ENCODE results near the gene POLR2E.
"Not testable (repeated sequence)": the region's sequence is repeated elsewhere in the genome, so short reads cannot be mapped to it uniquely, and the experiment has no call there.

The POLR2E gene

DNA sequence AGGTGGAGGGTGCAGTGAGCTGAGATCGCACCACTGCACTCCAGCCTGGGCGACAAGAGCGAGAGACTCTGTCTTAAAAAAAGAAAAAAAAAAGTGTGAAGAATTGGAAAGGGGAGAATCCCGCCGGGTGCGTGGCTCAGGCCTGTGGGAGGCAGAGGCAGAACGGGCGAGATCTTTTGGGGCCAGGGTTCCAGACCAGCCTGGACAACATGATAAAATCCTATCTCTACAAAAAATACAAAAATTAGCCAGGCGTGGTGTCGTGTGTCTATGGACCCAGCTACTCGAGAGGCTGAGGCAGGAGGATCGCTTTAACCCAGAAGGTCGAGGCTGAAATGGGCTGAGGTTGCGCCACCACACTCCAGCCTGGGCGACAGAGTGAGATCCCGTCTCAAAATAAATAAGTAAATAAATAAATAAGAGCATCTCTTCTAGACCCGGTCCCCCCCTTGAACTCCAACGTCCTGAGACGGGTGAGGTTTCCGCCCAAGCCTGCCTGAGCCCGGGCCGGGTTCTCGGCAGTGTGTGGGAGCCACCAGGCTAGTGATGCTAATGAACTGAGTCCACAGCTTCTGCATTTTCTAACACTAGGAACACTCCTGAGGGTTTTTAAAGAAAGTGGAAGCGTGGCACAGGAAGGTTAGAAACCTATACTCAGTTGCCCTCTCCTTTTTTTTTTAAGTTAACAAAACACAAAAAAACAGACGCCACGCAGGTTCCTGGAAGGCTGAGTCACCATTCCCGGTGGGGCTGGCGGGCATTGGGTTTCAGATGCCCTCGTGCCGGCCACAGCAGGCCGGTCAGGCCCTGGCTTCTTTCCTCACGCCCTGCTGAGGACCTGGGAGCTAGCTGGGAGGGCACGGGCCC lies 30.7 kb upstream of the POLR2E start:
- no peak for DNase-seq

DNA sequence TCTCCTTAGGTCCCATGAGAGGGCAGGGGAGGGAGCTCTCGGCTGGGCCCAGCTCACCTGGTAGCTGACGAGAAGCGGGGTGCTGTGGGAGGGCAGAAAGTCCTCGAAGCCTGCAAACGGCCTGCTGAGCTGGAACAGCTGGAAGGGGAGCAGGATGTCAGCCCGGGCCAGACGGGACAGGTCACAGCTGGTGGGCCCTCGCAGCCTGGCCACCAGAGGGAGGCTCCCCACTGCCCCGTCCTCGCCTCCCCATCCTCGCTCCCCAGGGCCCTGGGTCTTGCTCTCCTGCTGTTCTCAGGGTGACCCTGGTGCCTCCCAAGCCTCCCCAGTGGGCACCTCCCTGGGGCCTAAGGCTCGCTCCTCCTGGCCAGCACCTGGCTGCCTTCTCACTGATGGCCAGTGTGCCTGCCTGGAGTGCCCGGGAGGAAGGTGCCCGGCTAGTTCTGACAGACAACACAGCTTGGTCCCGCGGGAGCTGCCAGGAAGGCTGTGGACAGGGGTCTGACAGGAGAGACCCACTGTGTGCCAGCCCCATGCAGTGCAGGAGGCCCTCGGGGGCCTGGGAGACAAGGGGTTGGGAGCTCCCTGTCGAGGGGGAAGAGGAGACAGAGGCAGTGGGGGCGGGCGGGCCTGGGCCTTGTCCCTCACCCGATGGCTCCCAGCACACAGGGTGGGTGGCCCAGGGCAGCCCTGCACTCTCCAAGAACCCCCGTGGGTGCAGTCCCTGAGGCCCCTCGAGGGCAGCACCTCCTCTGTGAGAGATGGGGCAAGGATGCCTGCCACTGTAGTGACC lies 28.9 kb upstream of the POLR2E start:
- DNase-seq = no peak

DNA sequence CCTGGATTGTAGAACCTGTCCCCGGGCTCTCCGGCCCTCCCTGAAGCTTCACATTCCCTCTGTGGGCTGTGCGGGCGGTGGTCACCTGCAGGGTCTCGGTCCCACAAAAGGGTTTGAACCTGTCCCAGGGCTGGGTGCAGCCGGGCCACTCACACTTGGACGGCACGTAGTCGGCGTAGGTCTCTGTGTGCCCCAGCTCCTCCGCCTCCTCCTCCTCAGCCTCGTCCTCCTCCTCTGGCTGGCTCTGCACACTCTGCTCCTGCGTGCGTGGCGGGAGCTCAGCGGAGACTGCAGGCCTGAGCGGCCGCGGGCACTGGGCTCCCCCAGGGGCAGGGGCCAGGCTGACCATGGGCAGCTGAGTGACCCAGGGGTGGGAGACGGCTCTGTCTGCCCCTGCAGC lies 28.2 kb upstream of the POLR2E start:
- DNase-seq = no peak

DNA sequence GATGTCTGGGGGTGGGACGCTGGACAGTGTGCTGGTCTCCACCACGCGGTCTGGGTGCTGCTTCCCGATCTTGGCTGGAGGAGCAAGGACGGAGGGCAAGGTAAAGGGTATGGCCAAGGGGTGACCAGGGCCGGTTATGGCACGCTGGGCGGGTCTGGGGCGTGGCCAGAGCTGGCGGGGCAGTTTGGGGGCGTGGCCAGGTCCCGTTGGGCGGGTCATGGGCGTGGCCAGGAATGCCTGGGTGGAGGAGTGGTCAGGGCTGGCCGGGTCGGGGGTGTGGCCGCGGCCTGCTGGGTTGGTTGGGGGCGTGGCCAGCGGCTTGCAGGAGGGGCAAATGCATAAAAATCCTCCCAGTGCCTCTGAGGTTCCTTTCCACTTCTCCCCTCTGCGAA lies 27.8 kb upstream of the POLR2E start:
- peak; percentile 86 for DNase-seq

DNA sequence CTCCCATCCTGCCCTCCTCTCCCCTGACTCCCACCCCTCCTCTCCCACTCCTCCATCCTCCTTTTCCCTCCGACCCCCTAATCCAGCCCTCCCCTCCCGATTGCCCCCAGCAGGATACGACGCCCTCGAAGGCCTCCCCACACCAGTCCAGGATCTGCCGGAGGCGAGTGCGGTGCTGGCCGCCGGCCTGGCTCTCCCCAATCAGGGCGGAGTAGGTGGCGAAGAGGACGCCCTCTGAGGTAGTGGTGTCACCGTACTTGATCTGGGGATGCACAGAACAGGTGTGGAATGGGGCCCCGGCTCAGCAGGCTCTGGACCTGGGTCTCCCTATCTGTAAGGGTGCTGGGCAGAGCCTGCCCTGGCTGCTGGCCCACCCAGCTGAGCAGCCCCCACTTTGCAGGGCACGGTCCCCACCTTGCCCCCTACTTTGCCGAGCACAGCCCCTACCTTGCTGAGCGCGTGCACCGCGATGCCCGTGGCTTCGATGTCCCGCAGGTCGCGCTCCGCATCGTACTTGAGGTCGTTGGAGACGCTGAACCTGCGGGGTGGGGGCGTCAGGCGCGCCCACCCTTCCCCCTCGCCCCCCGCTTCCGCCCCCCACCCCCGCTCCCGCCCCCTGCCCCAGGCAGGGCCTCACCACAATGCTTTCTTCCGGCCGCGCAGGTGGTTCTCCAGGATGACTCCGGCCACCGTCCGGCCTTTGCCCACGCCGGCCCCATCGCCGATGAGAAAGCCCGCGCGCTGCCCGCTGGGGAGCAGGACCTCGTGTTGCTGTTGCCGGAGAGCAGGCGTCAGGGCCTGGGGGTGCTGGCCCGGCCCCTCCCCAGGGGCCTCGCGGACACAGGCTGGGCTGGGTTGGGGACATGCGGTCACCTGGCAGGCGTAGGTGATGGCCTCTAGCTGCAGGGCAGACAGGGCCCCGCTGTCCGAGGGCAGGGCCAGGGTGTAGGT lies 27.1 kb upstream of the POLR2E start:
- no peak for DNase-seq

DNA sequence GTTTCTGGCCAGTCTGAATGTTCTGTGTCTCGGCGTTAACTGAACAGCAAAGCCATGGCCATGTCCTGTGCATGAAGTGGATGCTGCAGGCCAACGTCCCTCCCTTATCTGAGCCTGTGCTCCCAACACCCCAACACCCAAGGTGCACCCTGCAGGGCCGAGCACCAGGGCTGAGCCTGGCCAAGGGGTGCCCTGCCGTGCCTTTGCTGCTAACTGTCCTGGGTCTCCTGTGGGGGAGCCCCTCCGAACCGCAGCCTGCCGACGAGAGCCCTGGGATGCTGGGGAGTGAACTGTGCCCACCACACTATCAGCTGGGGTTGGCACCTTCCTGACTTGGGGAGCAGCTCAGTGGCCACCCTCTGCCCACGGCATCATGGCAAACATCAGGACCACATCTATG lies 26.2 kb upstream of the POLR2E start:
- DNase-seq = no peak

DNA sequence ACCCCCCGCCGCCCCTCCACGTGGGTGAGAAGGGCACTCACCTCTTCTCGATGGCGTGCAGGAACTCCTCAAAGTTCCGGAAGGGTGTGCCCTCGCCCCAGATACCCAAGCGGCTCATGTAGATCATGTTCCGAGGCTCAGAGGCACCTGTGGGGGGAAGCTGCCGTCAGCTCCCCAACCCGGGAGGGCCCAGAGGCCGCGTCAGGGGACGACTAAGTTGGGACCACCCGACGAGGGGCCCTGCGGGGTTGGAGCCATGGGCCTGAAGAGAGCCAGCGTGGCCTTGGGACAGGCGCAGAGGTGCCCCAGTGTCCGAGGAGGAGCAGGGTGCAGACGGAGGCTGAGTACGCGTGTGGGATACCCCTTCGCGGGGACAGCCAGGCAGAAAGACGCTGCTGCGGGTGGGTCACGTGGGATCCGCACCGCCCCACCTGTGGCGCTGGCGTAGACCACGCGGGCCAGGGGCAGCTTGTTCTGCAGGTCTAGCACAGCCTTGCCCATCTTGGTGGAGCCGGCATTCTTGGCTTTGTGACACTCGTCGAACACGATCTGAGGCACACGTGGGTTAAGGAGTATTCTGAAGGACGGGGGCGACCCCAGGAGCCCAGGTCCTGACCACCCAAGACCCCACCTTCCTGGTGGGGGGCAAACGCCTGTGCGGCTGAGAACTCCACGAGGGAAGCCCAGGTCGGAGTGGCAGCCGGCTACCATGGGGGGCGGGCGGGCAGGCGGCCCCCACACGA lies 24.5 kb upstream of the POLR2E start:
- DNase-seq = no peak

DNA sequence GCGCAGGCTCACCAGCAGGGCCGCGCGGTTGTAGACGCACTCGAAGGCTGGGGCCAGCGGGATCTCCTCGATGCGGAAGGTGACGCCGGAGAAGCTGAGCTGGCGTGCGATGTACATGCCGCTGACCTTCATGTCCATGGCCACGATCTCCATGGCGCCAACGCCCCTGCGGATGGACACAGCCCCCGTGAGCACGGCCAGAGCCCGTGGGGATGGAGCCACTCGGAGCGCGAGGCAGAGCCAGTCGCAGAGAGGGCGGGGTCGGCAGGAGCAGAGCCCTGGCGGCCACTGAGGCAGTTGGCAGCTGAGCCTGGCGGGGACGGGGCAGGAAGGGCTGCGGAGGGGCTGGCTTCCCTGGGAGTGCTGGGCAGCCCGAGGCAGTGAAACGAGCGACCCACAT lies 23.8 kb upstream of the POLR2E start:
- DNase-seq = no peak

DNA sequence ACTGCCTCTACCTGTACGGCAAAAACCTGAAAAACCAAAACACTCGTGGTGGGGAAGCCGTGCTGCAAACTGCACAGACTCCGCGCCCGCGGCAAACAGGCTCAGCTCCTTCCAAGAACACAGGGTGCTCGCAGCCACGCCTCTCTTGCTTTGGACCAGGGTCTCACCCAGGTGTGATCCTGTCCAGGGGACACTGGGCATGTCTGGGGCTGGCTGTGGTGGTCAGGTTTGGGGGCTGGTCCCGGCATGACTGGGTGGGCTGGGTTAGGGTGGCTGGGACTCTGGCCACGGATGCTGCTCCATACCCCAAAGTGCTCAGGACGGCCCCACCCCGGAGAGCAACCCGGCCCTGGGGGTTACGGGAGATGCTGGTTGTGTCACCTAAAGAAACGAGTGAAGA lies 22.5 kb upstream of the POLR2E start:
- no peak for DNase-seq

DNA sequence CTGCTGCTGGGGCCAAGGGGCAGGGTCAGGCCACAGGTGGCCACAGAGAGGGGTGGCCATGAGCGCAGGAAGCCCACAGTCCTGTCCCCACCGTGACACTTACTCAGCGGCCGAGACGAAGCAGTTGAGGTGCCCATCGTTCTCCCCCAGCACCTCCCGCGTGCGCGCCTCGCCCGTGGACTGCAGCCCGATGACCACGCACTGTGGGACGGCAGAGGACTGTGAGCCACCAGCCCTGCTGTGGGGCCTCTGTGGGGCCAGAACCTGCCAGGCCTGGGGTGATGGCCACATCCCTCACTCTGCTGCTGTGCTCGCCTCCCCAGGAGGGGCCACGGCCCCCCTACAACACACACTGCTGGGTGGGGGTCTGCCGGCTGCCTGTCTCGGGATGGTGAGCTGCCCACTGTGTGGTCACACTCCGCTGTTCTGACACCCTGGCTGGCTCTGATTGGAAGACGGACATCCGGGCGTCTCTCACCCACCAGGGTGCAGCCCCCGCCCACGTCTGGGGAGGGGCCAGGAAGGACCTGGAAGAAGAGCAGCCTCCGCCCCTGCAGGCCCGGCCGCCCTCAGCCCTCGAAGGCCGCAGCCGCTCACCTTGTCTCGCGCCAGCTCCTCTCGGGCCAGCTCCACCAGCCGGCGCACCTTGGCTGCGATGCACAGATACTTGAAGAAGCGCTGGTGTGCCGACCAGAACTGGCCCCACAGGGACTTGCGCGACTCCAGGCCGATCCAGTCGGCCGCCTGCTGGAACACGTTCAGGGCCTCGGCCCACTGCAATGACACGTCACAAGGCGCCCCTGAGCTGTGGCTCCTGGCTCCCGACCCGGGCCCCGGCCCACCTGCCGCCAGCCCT lies 21.8 kb upstream of the POLR2E start:
- DNase-seq = no peak

DNA sequence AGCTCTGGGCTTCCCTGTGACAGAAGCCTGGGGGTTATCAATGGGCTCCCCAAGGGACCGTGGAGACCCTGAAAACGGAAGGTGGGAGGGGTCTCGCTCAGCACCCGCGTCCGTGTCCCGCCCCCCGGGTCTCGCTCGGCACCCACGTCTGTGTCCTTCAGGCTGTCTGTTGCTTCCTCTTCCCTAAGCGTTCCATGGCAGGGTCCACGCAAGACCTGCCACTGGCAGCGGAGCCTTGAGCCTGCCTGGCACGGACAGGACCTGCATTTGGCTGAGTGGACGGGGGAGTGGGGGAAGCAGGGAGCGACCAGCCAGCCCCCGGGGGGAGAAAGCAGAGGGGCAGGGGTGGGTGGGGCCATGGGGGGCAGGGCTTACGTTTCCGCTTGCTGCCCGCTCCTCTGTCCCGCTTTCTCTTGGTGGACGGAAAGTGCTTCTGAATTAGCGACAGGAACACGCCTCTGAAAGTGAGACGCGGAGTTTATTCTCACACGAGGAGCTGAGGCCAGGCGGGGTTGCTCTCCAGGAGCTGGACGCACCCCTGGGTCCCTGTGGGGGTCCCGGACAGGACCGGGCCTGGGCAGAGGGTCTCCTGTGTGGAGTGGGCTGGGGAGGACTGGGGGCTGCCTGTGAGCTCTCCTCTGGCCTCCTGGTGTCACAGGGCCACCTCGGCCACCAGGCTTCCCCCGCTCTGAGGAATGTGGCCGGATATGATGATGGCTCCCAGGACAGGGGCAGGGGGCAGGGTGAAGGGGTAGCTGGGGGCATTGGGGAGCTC lies 20.7 kb upstream of the POLR2E start:
- no peak for DNase-seq

DNA sequence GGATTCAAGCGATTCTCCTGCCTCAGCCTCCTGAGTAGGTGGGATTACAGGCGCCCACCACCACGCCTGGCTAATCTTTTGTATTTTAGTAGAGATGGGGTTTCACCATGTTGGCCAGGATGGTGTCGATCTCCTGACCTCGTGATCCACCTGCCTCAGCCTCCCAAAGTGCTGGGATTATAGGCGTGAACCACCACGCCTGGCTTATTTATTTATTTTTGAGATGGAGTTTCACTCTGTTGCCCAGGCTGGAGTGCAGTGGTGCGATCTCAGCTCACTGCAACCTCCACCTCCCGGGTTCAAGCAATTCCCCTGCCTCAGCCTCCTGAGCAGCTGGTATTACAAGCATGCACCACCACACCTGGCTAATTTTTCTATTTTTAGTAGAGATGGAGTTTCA lies 19.6 kb upstream of the POLR2E start:
- DNase-seq = not testable (repeated sequence)

DNA sequence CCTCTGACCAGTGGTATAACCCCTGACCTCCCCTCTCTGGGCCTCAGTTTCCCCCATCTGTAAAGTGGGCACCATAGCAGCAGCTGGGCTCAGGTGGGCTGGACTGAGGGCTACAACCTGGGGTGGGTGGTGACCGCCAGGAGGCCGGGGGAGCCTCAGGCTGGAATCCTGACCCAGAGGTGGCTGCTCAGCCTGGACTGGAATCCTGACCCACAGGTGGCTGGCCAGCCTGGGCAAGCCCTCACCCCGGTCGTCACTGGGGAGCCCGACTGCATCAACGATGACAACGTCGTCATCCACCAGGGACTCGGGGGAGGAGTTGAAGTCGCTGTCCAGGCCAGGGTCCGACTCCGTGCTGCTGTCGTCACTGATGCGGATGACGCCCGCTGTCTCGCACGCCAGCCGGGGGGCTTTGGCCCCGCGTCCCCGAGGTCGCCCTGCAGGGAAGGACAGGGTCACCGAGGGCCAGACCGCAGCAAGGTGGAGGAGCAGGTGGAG lies 18.9 kb upstream of the POLR2E start:
- DNase-seq = no peak

DNA sequence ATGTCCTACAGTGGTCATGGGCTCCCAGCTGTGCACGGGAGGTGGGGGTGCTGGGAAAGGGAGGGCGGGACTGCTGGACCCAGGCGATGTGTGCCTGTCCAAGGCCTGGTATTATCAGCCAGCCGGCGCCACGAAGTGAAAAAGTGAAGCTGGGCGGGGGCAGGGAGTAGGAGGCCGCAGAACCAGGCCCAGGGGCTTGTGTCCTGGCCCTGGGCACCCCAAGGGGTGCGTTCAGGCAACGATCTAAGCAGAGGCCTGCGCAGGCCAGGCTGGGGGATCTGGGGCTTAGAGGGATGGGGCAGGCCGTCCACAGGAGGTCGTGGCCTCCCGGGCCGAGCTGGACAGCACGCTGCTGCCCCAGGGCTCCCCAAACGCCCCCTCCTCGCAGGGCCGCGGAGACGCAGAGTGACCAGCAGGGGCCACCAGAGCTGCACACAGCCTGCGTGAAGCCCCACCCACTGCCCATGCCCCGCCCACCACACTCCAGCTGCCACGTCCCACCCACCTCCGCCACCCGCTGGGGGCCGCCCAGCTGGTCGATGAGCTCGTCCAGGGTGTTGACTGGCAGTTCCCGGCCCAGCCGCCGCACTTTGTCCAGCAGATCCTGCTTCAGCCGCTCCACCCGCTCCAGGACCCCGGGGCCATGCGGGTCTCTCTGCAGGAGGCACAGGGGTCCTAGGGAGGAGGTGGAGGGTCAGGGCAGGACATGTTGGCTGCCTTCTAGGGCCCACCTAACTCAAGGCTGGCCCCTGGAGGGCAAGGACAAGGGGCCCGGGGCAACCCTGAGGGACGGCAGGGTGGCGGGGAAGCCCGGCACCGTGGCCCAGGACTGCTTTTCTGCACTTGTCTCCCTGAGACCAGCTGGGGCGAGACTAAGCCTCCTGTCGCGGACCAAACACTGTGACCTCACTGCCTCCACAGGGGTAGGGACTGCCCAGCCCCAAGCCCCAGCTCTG lies 18.1 kb upstream of the POLR2E start:
- peak; percentile 95 for DNase-seq

DNA sequence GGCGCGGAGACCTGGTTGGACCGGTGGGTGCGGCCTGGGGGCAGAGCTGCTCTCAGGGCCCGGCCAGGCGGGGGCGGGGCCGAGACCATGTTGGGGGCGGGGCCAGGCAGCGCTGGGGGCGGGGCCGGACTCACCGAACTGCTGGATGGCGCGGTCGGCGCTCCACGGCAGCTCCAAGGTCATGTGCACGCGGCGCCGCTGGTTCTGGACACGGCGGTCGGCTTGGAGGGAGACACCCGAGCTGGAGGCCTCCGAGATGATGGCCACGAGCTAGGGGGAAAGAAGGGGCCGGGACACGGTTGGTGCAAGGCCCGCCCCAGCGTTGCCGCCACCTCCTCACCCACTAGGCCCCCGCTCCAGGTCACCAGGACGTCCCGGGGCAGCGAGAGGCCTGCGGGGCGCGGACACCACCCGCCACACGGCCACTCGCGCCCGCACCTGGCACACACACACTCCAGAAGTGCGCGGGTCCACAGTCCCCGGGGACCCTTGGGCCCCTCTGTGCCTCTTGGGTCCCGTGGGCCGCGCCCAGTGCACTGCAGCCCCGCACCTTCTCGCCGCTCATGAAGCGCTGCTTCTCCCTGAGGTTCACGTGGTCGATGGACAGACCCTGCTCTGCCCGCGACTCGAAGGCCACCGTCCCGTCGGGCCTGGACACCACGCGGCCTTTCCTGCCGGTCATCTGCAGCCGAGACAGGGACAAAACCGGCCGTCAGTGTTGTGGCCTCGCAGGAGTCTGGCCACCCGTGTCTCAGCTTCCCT lies 17.3 kb upstream of the POLR2E start:
- DNase-seq = no peak

DNA sequence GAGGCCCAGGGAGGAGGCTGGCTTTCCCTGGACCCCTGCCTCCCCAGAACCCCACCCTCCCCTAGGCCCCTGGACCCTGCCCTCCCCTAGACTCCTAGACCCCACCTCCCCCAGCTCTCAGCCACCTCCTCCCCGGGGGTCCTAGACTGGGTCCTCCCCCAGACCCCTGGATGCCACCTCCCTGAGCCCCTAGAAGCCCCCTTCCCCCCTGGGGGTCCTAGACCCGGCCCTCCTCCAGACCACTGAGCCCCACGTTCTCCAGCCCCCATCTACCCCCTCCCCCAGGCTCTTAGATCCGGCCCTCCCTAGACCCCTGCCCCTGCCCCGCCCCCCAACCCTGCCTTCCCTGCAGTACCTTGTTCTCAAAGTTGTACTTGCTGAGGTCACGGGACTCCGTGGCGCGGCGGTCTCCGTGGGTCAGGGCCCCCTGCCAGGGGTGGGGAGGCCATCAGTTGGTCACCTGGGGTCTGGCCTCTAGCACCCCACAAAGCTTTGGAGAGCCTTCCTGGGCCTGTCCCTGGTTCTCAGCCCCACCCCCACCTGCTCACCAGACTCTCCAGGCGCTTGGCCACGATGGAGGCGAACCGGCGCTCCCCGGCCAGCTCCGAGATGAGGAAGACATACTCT lies 16.6 kb upstream of the POLR2E start:
- DNase-seq = no peak

DNA sequence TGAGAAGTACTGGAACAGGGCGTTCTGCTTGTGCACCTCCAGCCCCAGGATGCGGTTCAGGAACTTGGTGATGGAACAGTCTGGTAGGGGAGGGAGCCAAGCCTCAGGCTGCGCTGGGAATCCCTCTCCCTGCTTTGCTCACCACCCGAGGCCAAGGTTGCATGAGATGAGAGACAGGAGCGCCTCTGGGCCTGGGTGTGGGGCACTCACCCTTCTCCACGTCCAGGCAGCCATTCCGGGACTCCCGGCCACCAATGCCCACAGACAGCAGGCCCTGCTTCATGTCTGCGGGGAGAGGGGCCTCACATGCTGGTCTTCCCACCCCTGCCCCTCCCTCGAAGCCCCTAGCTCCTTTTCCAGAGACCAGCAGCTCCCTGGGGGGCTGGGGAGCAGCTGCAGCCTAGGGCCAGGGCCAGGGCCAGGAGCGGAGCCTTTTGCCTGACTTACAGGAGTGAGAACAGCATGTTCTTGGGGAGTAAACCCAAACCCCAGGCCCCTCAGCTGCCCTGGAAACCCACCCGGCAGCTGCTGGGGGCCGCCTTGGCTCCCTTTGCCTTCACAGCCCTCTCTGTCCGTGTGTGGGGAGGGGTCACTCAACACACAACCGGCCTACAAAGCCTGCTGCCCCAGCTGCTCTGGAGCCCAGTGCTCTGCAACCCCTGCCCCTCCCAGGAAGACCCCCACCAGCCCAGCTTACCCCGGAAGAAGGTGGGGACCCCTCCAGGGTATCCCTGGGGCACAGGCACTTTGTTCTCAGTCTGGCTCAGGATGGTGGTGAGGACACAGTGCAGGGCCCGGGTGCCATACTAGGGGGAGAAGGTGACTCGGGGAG lies 15.8 kb upstream of the POLR2E start:
- DNase-seq = no peak
